DMS153 treated with DMSO at 0.1 percent for 48 hours (cell line): ENCODE measurements around the gene TNMD.

Source experiments
- DNase-seq: peaks from one replicate; lab custom pipeline; 2025; ENCODE audit not compliant: unreplicated experiment; lab: John Stamatoyannopoulos, UW

TNMD gene

DNA sequence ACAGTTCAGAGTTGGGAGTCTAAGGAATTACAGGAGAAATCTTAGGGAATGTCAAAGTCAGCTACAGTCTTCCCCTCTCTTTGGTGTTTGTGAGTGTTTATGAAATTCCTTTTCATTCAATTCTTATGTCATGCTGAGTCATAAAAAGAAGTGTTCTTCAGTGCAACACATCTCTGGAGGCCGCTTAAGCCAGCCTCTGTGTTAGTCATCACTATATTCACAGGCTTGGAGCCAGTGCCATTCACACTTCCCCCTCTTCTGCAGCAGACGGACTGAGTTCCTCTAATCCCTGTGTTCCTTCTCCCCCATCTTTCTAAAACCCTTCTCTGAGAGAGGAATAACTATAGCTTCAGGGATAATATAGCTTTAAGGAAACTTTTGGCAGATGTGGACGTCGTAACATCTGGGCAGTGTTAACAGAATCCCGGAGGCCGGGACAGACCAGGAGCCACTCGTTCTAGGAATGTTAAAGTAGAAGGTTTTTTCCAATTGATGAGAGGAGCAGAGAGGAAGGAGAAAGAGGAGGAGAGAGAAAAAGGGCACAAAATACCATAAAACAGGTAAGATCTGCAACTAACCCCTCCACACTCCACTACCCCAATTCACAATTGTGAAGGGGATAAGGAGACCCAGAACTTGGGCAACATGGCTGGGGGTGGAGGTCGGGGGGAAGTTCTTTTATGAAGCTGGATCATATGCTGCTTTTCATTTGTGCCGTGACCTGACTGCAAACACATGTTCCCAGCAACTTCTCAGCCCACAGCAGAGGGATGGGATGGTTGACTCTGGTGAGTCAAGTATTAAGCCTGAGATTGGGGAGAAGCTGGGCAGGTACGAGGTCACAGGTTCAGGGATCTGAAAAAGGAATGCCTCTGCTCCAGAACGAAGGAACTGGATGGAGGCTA, 59.5 kb downstream of the TNMD start, which contains the start of gene SRPX2:
TSS of gene SRPX2 (plus strand) at position 244 of the 905 bp plus-strand sequence. CDS start 2,124 bp downstream, outside the sequence.
- no peak for DNase-seq

DNA sequence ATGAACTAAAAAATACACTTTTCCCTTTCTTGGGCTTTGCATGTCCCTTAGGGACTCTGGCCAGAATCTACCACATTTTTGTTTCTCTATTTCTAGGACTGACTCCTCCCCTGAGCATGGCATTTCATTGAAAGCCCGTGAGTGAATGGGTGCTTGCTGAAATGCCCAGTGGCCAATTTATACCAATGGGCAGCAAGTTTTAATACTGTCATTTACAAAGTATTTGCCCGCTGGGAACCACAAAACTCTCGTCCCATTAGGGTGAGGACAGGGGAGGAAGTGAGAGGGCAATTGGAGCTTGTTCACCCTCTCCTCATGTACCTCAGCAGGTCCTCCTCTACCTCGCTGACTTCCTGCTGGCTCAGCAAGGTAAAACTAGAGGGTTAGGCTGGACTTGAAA, 60.4 kb downstream of the TNMD start:
- DNase-seq = no peak

DNA sequence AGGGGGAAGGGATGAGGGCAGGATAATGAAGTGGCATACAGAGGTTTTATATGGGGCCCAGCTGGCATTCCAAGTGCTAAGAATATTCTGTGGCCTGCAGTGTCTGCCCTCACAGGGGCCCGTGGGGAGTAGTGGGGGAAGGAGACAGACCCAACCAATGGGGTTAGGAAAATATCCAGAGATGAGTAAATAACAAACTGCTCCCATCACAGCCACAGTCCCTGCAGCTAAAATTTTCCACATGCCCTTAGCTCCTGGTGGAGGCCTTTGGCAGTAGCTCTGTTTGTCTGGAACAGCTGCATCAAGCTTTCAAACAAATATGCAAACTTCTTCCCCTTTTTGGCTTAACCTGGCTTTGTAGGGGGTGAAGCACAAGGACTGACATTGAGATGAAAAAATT, 62.4 kb downstream of the TNMD start:
- no peak for DNase-seq

DNA sequence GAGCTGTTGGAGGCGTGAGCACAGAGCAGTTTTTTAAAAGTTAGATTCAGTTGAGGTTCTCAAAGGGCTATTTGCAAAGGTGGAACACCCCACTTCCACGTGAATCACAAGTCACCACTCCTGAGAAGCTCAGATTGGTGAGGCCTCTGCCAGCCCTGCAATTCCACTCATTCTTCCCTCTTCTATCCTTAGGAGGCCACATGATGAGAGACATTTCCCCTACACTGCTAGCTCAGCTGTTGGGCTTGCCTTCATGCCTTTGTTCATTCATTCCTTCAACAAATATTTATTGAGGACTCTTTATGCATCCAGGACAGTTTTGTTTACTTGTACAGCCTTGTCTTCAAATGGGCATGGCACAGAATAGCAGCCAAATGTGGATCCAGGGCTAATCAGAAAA, 63.0 kb downstream of the TNMD start:
- no peak for DNase-seq

DNA sequence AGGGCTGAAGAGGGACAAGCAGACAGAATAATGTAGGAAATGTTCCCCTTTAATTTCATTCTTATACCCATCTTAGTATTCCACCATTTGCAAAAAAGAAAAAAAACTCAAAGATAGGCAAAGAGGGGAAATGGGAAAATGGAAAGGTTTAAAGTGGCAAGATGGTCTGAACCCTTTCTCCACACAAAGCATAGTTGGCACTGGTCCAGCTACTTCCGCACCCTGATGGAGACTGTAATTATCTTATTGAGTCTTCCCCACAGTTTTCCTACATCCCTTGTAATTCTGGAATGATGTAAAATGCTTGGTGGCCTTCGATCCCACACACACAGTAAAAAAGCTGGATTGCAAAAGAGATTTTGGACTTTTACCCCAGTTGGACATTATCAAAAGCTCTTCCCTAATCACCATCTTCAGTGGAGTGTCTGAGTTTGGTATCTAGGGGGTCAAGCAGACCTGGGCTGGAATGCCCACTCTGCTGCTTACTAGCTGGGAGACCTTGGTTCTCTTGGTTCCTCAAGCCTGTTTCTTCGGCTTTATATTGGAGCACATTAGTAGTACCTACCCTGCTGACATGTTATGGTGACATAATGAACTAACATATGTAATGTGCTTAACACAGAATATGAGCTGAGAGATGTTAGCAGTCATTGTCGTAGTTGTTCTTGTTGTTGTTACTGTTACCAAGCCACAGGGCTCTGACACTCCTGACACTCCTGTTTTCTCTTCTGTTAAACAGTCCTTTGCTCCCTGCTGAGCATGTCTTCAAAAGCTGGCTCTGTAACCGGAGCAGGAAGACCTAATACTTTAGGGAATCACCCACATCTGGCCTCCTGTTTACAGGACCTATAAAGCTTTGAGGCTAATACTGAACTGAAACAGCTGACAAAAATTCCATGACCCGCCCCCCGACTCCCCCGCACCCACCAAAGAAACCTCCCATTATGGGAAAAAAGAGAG, 64.0 kb downstream of the TNMD start:
- DNase-seq = no peak
